GM19468 (cell line): ENCODE results near the gene RECQL5.

Experiments used
- ATAC-seq: cut with Tn5 transposase; IDR thresholded peaks from one replicate; pipeline ENCODE4 v1.9.1; 2021; ENCODE audit warnings: mild to moderate bottlenecking, moderate library complexity, moderate number of reproducible peaks; ENCODE audit not compliant: unreplicated experiment; ENCODE audit errors: extremely low read depth

Gene RECQL5

DNA sequence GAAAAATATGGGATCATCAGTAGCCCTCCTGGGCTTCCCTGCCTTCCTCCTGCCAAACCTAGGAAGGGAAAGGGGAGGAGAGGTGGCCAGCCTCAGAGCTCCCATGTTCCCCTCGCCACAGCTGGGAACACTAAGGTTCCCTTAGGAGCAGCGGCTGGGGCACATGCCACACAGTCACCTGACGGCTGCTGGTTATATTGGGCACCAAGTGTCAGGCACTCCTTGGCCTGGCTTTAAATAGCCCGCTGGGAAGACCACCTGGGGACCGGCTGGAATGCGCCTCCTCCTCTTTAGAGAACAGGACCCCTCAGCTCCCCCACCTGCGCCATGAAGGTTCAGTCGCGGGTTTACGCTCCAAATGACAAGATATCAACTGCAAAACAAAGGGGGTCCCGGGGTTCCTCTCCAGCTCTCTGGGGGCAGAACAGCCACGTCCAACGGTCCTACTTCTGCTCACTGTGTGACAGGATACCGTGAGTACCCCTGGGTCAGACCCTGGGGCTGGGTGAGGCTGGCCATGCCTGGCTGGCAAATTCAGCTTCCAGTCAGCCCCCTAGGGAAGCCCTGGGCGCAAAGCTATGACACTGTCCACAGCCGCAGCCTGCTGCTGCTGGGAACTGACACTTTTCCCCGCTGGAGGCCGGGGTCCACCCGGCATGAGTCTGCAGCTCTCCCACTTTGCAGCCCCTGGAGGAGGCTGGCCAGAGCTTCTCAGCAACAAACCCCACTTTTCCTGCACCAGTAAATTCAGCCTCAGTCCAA, 30.4 kb downstream of the RECQL5 start:
- no peak for ATAC-seq

DNA sequence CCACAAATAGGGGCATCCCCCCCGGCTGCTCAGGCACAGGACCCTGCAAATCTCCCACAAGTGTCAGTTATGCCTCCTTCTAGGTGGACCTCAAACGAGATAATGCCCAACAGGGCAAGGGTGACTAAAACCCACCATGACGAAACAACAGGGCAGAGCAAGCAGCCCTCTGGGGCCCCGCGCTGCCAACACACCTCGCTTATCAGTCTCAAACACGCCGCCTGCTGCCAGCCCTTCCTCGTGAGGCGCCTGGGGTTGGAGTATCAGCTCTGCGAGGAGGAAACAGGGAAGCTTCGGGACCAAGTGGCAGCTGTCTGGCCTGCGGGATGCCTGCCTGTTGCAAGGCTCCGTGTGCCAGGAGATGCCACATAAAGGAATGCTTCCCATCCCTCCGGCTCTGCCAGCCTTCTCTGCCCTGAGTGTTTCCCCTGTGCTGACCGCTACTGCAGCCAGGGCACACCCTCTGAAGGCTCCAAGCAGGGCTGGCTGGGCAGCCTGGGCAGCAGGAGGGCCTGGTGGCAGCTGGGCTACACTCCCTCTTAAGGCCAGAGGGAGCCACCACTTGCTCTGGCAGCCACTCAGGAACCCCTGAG, 31.2 kb downstream of the RECQL5 start:
- no peak for ATAC-seq

DNA sequence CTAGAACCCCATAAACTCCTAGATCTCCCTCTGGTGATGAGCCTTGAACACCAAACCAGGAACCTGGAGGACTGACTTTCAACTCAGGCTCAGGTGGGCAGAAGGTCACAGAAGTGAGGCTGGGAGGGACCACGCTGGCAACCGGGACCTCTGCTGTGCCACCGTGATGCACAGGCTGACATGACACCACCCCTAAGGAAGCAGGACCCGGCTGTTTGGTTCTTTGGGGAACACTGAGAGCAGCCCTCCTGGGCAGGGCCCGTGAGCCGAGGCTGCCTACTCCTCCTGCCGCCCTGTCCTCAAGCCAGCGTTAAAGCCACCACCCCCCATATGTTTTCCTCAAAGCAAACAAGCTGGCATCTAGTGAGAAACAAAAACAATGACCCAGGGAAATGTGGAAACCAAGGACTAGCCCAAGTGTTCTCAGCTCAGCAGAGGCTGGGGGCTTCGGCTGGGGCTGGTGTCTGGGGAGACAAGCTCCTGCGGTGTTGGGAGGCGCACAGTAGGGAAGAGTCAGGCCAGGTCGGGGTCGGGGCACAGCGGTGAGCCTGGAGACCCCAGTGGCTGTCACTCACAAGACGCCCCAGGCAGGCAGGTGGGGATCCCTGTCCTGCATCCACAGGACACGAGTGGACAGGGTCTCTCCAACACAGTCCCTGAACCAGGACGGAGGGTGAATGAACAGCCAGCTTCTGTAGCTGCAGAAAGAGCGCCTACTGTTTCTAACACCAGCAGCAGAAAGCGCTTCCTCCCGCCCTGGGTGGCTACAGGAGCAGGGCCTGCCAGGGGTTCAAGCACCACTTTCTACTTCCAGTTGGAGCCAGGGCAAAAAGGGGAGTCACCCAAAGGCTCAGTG, 32.0 kb downstream of the RECQL5 start:
- ATAC-seq, result no peak

DNA sequence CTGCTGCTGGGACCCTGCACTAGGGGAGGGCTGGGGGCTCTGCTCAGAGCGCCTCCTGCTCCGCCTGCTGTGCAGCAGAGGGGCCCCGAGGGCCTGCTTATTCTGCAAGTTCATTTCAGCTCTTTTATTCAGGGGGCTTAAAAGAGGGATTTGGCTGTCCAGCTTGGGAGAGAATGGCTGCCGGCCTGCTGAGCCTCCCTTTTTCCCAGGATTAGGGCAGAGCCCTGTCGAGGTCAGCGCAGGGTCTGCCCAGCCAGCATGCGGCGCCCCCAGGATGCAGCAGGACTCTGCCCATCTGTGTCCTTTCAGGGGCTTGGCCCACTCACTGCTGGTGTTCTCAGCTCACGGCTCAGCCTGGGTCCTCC, 32.6 kb downstream of the RECQL5 start:
- ATAC-seq, result no peak

DNA sequence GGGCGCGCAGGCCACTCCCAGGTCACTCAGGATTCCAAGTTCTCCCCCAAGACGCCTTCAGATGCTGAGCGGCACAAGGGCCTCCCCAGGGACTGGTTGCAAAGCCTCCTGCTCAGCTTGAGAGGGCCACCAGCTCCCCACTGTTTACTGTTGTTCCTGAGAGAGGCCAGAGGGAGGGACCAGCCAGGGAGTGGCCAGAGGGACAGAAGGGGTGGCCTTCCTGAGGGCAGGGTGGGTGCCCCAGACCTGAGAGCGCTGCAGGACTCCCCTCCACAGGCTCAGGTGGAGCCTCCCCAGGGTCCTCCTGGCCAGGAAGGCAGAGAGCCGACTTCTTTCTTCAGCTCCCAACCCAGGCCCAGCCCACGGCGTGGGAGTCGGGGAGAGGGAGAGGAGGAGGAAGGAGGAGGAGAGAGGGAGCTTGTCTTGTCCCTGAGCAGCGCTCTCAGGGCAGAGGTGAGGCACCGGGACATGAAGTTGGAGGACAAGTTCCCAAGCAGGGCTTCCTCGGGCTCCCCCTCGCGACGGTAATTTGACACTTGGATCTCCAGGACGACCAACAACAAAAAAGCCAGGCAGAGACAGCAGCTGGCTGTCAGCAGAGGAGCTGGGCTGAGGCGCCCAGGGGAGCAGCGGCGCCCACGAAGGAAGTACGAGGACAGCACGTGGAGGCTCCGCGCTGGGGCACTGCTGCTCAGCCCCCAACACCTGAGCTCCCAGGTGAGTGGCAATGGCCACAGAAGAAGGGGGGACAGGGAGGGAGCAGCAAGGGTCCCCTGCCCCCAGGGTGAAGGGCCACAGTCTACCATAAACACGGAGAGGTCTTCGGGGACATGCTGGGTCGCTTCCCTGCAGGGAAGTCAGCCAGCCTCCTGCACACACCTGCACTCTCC, 33.2 kb downstream of the RECQL5 start:
- ATAC-seq, result no peak

DNA sequence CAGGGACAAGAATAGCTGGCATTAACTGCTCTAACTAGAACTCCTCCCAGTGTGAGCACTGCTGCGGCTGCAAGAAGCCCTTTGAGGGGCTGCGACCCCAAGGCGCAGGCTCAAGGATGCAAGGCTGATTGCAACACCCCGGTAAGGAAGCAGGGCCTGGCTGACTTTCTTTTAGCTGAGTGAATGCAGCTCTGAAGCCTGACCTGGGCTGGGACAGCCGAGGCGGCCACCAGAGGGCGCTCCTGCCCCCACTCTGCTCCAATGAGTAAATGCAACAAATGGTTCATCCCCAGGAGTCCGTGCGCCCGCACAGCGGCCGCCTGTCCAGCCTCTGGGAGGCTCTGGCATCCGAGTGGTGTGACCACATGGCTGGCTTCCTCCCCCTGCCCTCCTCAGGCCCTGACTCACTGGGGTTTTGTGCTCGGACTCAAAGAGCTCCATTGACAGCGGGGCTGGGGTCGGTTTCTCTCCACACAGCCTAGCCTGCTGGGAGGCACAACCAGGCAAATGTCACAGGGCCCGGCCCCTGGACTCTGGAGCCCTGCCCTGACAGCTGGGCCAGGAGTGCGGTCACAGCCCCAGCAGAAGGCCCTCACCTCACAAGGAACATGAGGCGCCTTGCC, 34.0 kb downstream of the RECQL5 start, which contains the start of gene SMIM5:
SMIM5 (plus strand) TSS at position 572 of the 623 bp plus-strand sequence. CDS start 6,768 bp downstream, outside the sequence.
- ATAC-seq, result no peak

DNA sequence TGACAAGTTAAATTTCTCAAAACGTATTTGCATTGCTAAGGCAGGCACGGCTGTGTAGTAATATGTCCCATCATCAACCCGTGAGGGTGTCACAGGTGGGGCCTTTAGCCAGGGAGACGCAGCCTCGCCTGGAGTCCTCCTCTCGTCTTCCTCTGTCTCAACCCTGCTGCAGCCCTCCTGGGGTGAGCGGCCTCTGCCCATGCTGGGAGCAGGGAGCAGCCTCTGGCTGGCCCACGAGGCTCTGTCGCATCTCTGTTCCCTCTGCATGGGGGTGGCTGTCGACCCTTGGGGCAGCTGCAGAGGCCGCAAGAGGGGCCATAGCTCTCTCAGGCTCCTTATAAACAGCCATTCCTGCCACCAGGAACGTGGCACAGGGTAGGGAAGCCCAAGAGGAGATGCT, 34.5 kb downstream of the RECQL5 start:
- ATAC-seq, result no peak

DNA sequence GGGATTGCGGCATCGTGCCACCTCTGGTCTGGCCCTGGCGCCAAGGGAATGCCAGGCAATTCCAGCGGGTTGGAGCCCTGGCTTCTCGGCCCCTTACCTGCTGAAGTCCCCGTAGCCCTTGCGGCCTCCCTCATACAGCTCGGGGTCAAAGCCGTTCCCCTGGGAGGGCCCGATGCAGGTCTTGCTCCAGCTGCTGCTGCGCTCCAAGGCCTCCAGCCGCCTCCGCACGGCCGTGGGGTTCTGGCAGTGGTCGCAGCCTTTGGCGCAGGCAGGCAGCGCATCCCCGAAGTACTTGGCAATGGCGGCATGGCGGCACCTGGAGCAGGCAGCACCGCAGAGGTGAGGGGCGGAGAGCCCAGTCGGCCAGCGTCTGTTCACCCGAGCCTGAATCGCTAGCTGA, 35.6 kb downstream of the RECQL5 start:
- ATAC-seq, result no peak

DNA sequence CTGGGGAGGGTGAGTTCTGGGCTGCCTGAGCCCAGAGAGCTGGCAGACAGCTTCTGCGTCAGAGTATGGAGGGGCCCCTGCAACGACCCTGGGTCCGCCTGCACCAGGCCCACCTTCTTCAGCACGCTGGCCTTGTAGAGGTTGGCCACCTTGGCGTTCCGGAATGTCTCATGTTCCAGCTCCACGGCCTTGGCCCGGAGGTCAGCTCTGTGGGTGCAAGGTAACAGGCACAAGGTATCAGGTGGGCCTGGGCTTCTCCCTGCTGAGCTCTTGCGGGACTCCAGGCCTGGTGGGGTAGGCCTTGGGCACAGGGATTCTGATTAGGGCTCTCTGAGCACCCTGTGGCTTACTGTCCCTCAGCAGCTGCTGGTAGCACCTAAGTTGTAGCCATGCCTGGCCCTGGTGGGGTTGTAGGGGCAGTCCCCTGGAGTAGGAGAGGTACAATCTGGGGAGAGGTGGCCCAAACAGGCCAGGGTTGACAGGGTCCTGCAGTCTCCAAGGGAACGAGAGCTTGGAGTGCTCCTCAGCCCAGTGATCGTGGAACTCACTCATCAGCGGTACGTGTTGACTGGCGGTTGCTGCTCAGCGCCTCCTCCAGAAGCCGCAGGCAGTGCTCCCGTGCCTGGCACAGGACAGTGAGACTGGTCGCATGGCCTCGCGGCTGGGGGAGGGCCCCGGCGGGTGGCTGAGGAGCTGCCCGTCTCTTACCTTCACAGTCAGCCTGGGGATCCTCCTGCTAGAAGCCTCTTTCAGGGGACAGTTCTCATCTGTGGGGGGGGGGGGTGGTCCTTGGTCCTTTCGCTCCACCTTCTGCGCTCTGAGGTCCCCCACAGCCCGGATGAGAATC, 36.7 kb downstream of the RECQL5 start:
- no peak for ATAC-seq

DNA sequence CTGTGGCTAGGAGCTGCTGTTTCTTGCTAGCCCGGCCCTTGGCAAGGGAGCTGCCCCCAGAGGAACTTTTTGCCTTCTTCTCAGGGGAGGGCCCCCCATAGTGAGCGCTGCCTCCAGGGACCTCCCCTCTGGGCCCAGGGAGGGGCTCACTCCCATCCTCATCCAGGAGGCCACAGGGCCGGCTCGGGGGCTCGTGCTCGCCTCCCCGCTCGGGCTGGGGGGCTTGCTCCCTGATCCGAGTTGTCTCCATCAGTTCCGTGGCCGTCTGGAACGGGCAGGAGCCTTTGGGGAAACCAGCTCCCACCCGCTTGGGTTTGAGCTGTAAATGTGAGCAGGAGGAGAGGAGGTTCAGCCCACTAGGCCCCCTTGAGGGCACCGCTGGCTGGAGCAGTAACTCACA, 37.8 kb downstream of the RECQL5 start:
- no peak for ATAC-seq

DNA sequence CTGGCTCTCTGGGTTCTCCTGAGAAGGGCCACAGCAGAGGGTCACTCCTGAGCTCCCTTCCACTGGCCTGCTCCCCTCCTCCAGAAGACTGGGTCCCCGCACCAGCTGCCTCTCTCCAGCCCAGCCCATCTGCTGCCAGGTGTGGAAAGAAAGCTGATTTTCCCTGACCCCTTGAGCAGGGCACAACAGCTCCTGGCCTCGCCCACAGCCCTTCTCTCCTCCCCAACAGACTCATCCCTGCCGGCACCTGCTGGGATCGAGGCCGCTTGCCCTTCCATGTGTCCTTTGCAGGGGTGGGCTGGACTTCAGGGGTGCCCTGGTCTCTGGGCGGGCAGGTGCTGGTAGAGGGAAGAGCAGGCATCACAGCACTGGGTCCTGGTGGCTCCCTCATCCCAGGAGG, 38.5 kb downstream of the RECQL5 start:
- ATAC-seq, result no peak

DNA sequence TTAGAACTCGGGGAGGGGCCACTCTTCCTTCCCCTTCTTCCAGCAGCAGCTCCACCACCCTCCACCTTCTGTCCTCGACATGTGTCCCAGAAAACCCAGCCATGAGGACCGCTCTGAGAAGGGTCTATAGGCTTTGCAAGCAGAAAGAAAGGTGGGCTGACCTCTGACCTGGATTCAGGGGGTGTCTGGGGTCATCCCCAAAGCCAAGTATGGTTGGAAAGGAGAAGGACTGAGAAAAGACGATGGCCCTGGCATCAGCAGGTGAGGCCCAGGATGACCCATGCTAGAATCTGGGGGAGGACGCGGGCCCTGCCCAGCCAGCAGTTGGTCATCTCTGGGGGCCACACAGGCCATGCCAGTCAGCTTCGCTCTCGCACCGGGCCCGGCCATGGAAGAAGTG, 39.9 kb downstream of the RECQL5 start:
- ATAC-seq, result no peak

DNA sequence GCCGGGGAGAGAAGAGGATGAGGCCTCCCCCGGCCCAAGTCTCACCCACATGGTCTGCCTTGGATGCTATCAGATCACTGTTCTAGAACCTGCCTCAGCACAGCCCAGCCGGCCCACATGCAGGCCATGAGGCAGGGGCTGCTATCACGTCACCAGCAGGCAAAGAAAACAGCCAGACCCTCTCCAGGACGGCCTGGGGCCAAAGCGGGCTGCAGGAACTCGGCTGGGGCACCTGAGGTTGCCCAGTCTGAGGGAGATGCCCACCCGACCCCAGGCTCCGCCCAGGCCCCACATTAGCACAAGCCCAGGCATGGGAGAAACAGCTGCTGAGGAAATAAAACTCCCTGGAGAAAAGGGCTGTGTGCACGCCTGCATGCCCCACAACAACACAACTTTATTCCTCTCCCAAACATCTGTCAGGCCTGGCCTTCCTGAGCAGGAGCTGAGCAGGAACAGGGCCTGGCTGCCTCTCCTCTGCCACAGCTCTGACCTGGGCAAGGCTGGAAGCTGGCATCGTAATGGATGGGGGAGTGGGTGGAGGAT, 40.4 kb downstream of the RECQL5 start:
- no peak for ATAC-seq

DNA sequence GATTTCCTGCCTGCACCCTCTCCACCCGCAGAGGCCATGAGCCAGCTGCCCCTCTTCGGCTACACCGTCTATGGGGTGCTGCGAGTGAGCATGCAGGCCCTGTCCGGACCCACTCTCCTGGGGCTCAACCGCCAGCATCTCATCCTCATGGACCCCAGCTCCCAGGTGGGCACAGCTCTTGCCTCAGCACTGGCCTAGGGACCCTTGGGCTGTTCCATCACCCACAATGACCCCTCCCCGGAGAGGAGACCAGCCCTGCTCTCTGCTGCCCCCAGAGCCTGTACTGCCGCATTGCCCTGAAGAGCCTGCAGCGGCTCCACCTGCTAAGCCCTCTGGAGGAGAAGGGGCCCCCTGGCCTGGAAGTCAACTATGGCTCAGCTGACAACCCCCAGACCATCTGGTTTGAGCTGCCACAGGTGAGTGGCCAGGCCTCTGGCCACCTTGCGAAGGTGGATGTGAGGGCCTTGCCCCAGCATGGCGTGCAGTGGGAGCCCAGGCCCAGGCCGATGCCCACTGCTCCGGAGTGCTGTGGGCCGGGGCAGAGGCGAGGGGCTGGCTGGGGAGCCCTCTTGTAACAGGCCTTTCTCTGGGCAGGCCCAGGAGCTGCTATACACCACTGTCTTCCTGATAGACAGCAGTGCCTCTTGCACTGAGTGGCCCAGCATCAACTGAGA, 41.0 kb downstream of the RECQL5 start:
- no peak for ATAC-seq

DNA sequence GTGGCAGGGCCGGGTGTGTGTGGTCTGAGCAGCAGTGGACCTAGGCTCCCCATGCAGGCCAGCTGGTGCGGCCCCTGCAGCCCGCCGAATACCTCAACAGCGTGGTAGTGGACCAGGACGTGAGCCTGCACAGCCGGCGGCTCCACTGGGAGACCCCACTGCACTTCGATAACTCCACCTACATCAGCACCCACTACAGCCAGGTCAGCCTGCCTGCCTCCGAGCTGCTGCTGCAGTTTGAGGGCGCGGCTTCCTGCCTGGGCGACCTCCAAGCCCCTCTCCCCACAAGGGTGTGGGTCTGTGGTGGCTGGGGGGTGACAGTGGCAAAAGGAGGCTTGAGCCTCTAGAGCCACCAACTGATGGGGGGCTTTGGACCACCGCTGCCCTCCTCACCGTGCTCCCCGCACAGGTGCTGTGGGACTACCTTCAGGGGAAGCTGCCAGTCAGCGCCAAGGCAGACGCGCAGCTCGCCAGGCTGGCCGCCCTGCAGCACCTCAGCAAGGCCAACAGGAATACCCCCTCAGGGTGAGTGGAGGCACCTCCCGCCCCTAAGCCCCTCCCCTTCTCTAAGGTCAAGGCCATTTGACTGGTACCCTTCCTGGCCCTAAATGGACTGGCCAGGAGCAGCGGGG, 42.1 kb downstream of the RECQL5 start:
- no peak for ATAC-seq

DNA sequence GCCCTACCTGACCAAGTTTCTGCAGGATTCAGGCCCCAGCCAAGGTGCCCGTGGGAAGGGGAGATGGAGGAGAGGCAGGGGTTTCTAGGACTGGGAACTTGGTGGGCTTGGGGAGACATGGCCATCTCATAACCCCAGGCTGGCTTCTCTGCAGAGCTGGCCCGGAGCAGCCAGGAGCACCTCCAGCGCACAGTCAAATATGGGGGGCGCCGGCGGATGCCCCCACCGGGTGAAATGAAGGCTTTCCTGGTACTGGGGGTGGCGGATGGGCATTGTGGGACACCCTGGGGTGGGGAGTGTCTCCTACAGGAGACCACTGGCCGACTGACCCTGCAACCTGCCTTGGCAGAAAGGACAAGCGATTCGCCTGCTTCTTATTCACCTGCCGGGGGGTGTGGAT, 42.9 kb downstream of the RECQL5 start:
- no peak for ATAC-seq

DNA sequence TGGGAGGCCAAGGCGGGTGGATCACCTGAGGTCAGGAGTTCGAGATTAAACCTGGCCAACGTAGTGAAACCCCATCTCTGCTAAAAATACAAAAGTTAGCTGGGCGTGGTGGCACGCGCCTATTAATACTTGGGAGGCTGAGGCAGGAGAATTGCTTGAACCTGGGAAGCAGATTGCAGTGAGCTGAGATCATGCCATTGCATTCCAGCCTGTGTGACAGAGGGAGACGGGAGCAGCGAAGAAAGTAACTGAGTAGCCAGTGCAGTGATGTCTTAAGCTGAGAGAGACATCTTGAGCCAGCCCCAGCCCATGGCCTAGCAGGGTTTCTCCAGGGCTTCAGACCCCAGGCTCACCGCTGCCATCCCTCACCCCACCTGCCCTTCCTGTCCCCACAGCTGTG, 43.6 kb downstream of the RECQL5 start:
- ATAC-seq, result no peak
